Measurements from ENCODE around the gene DDX54.

DNA sequence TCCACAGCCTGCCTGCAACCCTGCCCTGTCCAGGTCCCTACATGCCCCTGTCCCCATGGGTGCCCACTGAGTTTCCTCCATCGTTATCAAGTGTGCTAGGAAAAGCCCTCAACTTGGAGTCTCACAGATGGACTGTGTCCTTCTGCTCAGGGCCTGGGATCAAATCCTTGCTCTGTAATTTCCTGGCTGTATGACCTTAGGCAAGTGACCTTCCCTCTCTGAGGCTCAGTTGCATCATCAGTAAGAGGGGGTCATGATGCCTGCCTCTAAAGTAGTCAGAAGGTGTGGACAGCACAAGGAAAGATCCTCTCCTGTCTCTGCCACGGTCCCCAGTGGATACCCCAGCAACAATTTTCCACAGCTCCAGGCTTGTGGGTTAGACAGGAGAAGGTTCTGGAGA, 71.9 kb downstream of the DDX54 start:
- TF ChIP-seq SMAD3 (CRISPR knock-in tag; IDR thresholded peaks at IDR 0.05; ENCODE audit: borderline replicate concordance) (no peak), PRRX2 (CRISPR knock-in tag; IDR thresholded peaks at IDR 0.05) (no peak), JUN (CRISPR knock-in tag; IDR thresholded peaks at IDR 0.05) (no peak), ZBTB21 (CRISPR knock-in tag; IDR thresholded peaks at IDR 0.05; ENCODE audit: borderline replicate concordance) (no peak), FOXK1 (CRISPR knock-in tag; IDR thresholded peaks at IDR 0.05) (no peak), FOXJ3 (CRISPR knock-in tag; IDR thresholded peaks at IDR 0.05; ENCODE audit: borderline replicate concordance) (no peak), MXD4 (CRISPR knock-in tag; IDR thresholded peaks at IDR 0.05; ENCODE audit: borderline replicate concordance) (no peak)
- TF ChIP-seq, protein P1, sequence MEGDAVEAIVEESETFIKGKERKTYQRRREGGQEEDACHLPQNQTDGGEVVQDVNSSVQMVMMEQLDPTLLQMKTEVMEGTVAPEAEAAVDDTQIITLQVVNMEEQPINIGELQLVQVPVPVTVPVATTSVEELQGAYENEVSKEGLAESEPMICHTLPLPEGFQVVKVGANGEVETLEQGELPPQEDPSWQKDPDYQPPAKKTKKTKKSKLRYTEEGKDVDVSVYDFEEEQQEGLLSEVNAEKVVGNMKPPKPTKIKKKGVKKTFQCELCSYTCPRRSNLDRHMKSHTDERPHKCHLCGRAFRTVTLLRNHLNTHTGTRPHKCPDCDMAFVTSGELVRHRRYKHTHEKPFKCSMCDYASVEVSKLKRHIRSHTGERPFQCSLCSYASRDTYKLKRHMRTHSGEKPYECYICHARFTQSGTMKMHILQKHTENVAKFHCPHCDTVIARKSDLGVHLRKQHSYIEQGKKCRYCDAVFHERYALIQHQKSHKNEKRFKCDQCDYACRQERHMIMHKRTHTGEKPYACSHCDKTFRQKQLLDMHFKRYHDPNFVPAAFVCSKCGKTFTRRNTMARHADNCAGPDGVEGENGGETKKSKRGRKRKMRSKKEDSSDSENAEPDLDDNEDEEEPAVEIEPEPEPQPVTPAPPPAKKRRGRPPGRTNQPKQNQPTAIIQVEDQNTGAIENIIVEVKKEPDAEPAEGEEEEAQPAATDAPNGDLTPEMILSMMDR (IDR thresholded peaks at IDR 0.05), result no peak
- TF ChIP-seq, protein P2, sequence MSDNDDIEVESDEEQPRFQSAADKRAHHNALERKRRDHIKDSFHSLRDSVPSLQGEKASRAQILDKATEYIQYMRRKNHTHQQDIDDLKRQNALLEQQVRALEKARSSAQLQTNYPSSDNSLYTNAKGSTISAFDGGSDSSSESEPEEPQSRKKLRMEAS (CRISPR knock-in tag; IDR thresholded peaks at IDR 0.05), result no peak
- TF ChIP-seq, protein P3, sequence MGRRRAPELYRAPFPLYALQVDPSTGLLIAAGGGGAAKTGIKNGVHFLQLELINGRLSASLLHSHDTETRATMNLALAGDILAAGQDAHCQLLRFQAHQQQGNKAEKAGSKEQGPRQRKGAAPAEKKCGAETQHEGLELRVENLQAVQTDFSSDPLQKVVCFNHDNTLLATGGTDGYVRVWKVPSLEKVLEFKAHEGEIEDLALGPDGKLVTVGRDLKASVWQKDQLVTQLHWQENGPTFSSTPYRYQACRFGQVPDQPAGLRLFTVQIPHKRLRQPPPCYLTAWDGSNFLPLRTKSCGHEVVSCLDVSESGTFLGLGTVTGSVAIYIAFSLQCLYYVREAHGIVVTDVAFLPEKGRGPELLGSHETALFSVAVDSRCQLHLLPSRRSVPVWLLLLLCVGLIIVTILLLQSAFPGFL (CRISPR knock-in tag; IDR thresholded peaks at IDR 0.05; ENCODE audit: borderline replicate concordance), result no peak
- TF ChIP-seq, protein P4, sequence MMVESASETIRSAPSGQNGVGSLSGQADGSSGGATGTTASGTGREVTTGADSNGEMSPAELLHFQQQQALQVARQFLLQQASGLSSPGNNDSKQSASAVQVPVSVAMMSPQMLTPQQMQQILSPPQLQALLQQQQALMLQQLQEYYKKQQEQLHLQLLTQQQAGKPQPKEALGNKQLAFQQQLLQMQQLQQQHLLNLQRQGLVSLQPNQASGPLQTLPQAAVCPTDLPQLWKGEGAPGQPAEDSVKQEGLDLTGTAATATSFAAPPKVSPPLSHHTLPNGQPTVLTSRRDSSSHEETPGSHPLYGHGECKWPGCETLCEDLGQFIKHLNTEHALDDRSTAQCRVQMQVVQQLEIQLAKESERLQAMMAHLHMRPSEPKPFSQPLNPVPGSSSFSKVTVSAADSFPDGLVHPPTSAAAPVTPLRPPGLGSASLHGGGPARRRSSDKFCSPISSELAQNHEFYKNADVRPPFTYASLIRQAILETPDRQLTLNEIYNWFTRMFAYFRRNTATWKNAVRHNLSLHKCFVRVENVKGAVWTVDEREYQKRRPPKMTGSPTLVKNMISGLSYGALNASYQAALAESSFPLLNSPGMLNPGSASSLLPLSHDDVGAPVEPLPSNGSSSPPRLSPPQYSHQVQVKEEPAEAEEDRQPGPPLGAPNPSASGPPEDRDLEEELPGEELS (CRISPR knock-in tag; IDR thresholded peaks at IDR 0.05), result no peak

Data from WTC11 (cell line).